Neural crest cell (in vitro differentiated cells): ENCODE results near the gene FRMPD2. TPM values are rescaled to one million over a fixed set of nuclear protein-coding genes. Genes with fewer than 3 reads are reported as not detected.
"Not testable (repeated sequence)": the region's sequence is repeated elsewhere in the genome, so short reads cannot be mapped to it uniquely, and the experiment has no call there.

ENCODE experiments used
- DNase-seq: peaks from one replicate; pipeline ENCODE4 v3.0.0; 2021; ENCODE audit warnings: low read depth, mixed read lengths, low spot score
- H3K27ac Mint-ChIP-seq: one replicate; pipeline ENCODE4 v1.8.0; 2021; ENCODE audit warnings: mild to moderate bottlenecking, mixed read lengths; ENCODE audit not compliant: unreplicated experiment
- H3K27me3 Mint-ChIP-seq: 2 replicates; pipeline ENCODE4 v1.8.0; 2021; ENCODE audit warnings: low read depth, mild to moderate bottlenecking, mixed read lengths
- H3K36me3 Mint-ChIP-seq: 2 replicates; pipeline ENCODE4 v1.8.0; 2021; ENCODE audit warnings: low read depth, mild to moderate bottlenecking, mixed read lengths
- H3K4me1 Mint-ChIP-seq: 2 replicates; pipeline ENCODE4 v1.8.0; 2021; ENCODE audit warnings: mixed read lengths
- H3K4me3 Mint-ChIP-seq: one replicate; pipeline ENCODE4 v1.8.0; 2021; ENCODE audit warnings: mild to moderate bottlenecking, mixed read lengths
- H3K9me3 Mint-ChIP-seq: 2 replicates; pipeline ENCODE4 v1.8.0; 2021; ENCODE audit warnings: mixed read lengths
- CTCF ChIP-seq: fragments of 200-600 bp; sonication (generic); conservative IDR thresholded peaks from 2 replicates; pipeline ENCODE4 v1.5.0; 2021; ENCODE audit warnings: antibody characterized with exemption, mild to moderate bottlenecking
- total RNA-seq: library from RNA; stranded (reverse); gene quantifications from 2 replicates; pipeline ENCODE4 v1.2.1, GENCODE V29; 2021

Gene FRMPD2
- total RNA-seq, 1 donor from 2014 or later, result 0.26 TPM

- Mint-ChIP-seq H3K4me3 (no peak overlapping the region), H3K9me3 (peaks cover 23% of the 10 kb centered on the region), H3K36me3 (peaks cover 10% of the 10 kb centered on the region), H3K4me1 (peaks cover 10% of the 10 kb centered on the region), H3K27me3 (peaks cover 7% of the 10 kb centered on the region), H3K27ac (no peak overlapping the region)
- no peak for DNase-seq
- no peak for TF ChIP-seq CTCF
Observed at GRCh38 chr10:48284002-48284546, 9.6 kb upstream of the FRMPD2 start.

- Mint-ChIP-seq H3K27me3 (peaks cover 9% of the 10 kb centered on the region), H3K9me3 (peaks cover 24% of the 10 kb centered on the region), H3K4me1 (peaks cover 7% of the 10 kb centered on the region), H3K27ac (no peak overlapping the region), H3K4me3 (no peak overlapping the region), H3K36me3 (peaks cover 10% of the 10 kb centered on the region)
- TF ChIP-seq CTCF, result no peak
- DNase-seq, result no peak
Observed at GRCh38 chr10:48282829-48283228, 8.3 kb upstream of the FRMPD2 start.

GRCh38 chr10:48281697-48282096 is 7.2 kb upstream of the FRMPD2 start:
- not testable (repeated sequence) for H3K27ac Mint-ChIP-seq, H3K4me1 Mint-ChIP-seq, DNase-seq, H3K36me3 Mint-ChIP-seq, H3K4me3 Mint-ChIP-seq
- Mint-ChIP-seq H3K27me3 (peaks cover 11% of the 10 kb centered on the region), H3K9me3 (peaks cover 24% of the 10 kb centered on the region)

DNA sequence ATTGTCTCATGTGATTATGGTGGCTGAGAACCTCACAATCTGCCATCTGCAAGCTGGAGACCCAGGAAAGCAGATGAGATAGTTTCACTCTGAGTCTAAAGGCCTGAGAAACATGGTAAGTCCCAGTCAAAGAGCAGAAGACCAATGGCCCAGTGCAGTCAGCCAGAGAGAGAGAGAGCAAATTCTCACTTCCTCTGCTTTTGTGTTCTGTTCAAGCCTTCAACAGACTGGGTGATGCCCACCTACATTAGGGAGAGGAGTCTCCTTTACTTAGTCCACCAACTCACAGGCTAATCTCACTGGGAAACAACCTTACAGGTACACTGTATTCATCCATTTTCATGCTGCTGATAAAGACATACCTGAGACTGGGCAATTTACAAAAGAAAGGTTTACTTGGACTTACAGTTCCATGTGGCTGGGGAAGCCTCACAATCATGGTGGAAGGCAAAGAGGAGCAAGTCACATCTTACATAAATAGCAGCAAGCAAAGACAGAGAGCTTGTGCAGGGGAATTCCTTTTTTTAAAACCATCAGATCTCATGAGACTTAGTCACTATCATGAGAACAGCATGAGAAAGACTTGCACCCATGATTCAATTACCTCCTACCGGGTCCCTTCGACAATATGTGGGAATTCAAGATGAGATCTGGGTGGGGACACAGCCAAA is 4.7 kb upstream of the FRMPD2 start:
- DNase-seq, result no peak
- peaks cover 10% of the 10 kb centered on the region for H3K36me3 Mint-ChIP-seq
- peaks cover 11% of the 10 kb centered on the region for H3K27me3 Mint-ChIP-seq
- peaks cover 21% of the 10 kb centered on the region for H3K9me3 Mint-ChIP-seq
- no peak overlapping the region for H3K27ac Mint-ChIP-seq
- H3K4me3 Mint-ChIP-seq, result no peak overlapping the region
- peaks cover 3% of the 10 kb centered on the region for H3K4me1 Mint-ChIP-seq
- no peak for TF ChIP-seq CTCF

- Mint-ChIP-seq H3K9me3 (peaks cover 15% of the 10 kb centered on the region), H3K27me3 (peaks cover 11% of the 10 kb centered on the region), H3K4me1 (peaks cover 3% of the 10 kb centered on the region), H3K4me3 (no peak overlapping the region), H3K36me3 (peaks cover 4% of the 10 kb centered on the region), H3K27ac (no peak overlapping the region)
- DNase-seq, result no peak
- TF ChIP-seq CTCF, result no peak
Observed at GRCh38 chr10:48277093-48277492, 2.6 kb upstream of the FRMPD2 start.

DNA sequence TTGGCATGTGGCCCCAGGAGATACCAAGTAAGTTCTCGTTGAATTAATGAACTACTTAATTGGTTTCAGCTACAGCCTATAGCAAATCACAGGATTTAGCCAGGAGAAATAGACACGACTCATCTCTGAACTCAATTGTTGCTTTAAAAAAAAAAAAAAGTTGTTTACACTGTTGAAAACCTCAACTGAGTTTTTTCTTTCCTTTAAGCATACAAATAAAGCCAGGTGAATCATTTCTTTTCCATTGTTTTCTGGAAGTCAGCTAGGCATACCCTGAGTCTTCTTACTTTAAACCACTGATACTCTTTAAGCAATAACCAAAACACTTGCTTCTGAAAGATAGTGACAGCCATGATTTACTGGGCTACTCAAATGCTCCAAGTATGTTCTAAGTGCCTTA is 755 bp downstream of the FRMPD2 start:
- Mint-ChIP-seq H3K4me1 (peaks cover 3% of the 10 kb centered on the region), H3K36me3 (no peaks in the 10 kb centered on the region), H3K4me3 (no peak overlapping the region), H3K27me3 (peaks cover 8% of the 10 kb centered on the region), H3K9me3 (peaks cover 3% of the 10 kb centered on the region), H3K27ac (no peak overlapping the region)
- DNase-seq, result no peak
- TF ChIP-seq CTCF, result no peak
